HepG2 (cell line): ENCODE data around the gene NOTO. TPM values are rescaled to one million over a fixed set of nuclear protein-coding genes. Genes with fewer than 3 reads are reported as not detected.
A peak's percentile ranks its signal among the peaks of the same experiment; 100 is the strongest.

Experiments used
- AGO2 ChIP-seq: fragments of 200-400 bp; formaldehyde crosslinking; optimal IDR thresholded peaks from 2 replicates; pipeline ENCODE3; 2017; ENCODE audit warnings: mild to moderate bottlenecking, low read depth, low read length, moderate library complexity
- ATF1 ChIP-seq: IDR thresholded peaks from 2 replicates; pipeline ENCODE4 v1.6.1; 2016; ENCODE audit warnings: mild to moderate bottlenecking, control low read depth
- MAFK ChIP-seq, 2 experiments: IDR thresholded peaks in 1 of 2; conservative IDR thresholded peaks in 1 of 2; 2 replicates each; pipeline ENCODE4 v1.6.1; 2011; ENCODE audit warnings: improper control_type of control experiment in 2 of 2, low read length in 2 of 2
- MED8 ChIP-seq: sonication (generic); formaldehyde crosslinking; IDR thresholded peaks from 2 replicates; pipeline ENCODE4 v1.8.1; 2023; ENCODE audit warnings: mild to moderate bottlenecking, missing genetic modification reagents; ENCODE audit not compliant: insufficient replicate concordance
- MTF2 ChIP-seq: sonication (generic); formaldehyde crosslinking; IDR thresholded peaks from 2 replicates; pipeline ENCODE4 v1.5.0; 2020; ENCODE audit warnings: missing genetic modification reagents, borderline replicate concordance
- NR1H2 ChIP-seq: sonication (generic); formaldehyde crosslinking; IDR thresholded peaks from 2 replicates; pipeline ENCODE4 v1.8.1; 2022; ENCODE audit warnings: low read depth, missing genetic modification reagents, borderline replicate concordance
- RCOR2 ChIP-seq: IDR thresholded peaks from 2 replicates; pipeline ENCODE4 v1.6.1; 2016; ENCODE audit warnings: missing biosample characterization, missing genetic modification reagents
- RFXAP ChIP-seq: sonication (generic); formaldehyde crosslinking; IDR thresholded peaks from 2 replicates; pipeline ENCODE4 v1.4.0; 2020; ENCODE audit warnings: missing genetic modification reagents, borderline replicate concordance
- TAF1 ChIP-seq: sonication (generic); formaldehyde crosslinking; IDR thresholded peaks from 2 replicates; pipeline ENCODE4 v1.4.0; 2020; ENCODE audit warnings: missing genetic modification reagents
- TCF12 ChIP-seq, 2 experiments: fragments of 450-650 bp in 1 of 2; sonication (generic) in 1 of 2; formaldehyde crosslinking in 1 of 2; IDR thresholded peaks; 2 replicates each; pipeline versions ENCODE4 v1.6.1 to v1.8.0; 2017 to 2022; ENCODE audit warnings: antibody characterized with exemption in 1 of 2, mild to moderate bottlenecking in 1 of 2, missing genetic modification reagents in 1 of 2, moderate library complexity in 1 of 2
- ZFP1 ChIP-seq: IDR thresholded peaks from 2 replicates; pipeline ENCODE4 v1.6.1; 2016
- ZNF121 ChIP-seq: sonication (generic); formaldehyde crosslinking; IDR thresholded peaks from 2 replicates; pipeline ENCODE4 v1.5.0; 2020; ENCODE audit warnings: mild to moderate bottlenecking, missing genetic modification reagents
- ZNF160 ChIP-seq: sonication (generic); formaldehyde crosslinking; IDR thresholded peaks from 2 replicates; pipeline ENCODE4 v1.8.0; 2022; ENCODE audit warnings: mild to moderate bottlenecking, inconsistent platforms, missing genetic modification reagents
- ZNF598 ChIP-seq: sonication (generic); formaldehyde crosslinking; IDR thresholded peaks from 2 replicates; pipeline ENCODE4 v1.5.1; 2020; ENCODE audit warnings: mild to moderate bottlenecking, missing genetic modification reagents, borderline replicate concordance
- ZNF660 ChIP-seq: sonication (generic); formaldehyde crosslinking; IDR thresholded peaks from 2 replicates; pipeline ENCODE4 v1.5.1; 2020; ENCODE audit warnings: mild to moderate bottlenecking, low read depth, missing genetic modification reagents, borderline replicate concordance
- ZNF703 ChIP-seq: sonication (generic); formaldehyde crosslinking; IDR thresholded peaks from 2 replicates; pipeline ENCODE4 v1.5.1; 2020; ENCODE audit warnings: missing genetic modification reagents, mild to moderate bottlenecking, moderate library complexity, borderline replicate concordance
- ZNF709 ChIP-seq: sonication (generic); formaldehyde crosslinking; IDR thresholded peaks from 2 replicates; pipeline ENCODE4 v1.5.0; 2020; ENCODE audit warnings: mild to moderate bottlenecking, missing genetic modification reagents
- ZNF773 ChIP-seq: sonication (generic); formaldehyde crosslinking; IDR thresholded peaks from 2 replicates; pipeline ENCODE4 v1.4.0; 2020; ENCODE audit warnings: missing genetic modification reagents, borderline replicate concordance
- ZNF792 ChIP-seq: IDR thresholded peaks from 2 replicates; pipeline ENCODE4 v1.6.1; 2016
- polyA plus RNA-seq, 8 experiments: library from polyadenylated mRNA; depleted of rRNA in 3 of 8; stranded (reverse) in 7 of 8; unstranded in 1 of 8; fragments of >200 nt; fragmentation: Illumina TruSeq in 4 of 8; extraction: Trizol in 4 of 8; gene quantifications; 2 replicates each; pipeline versions ENCODE4 v1.2.1 to v1.2.3, GENCODE V29; 2011 to 2016; ENCODE audit warnings: low read depth in 4 of 8, missing spikeins in 1 of 8, mixed read lengths in 1 of 8; ENCODE audit not compliant: insufficient read depth in 1 of 8
- total RNA-seq, 5 experiments: library from RNA; depleted of rRNA; stranded (reverse); fragments of >200 nt; fragmentation: Illumina TruSeq; extraction: Trizol; gene quantifications; 2 replicates each; pipeline ENCODE4 v1.2.3, GENCODE V29; 2016; ENCODE audit warnings: low read depth in 1 of 5
- TF ChIP-seq, protein P1 (sequence below): sonication (generic); formaldehyde crosslinking; IDR thresholded peaks from 2 replicates; pipeline ENCODE4 v1.4.0; 2020; ENCODE audit warnings: missing genetic modification reagents
- TF ChIP-seq, protein P2 (sequence below): sonication (generic); formaldehyde crosslinking; IDR thresholded peaks from 2 replicates; pipeline ENCODE4 v1.4.0; 2020; ENCODE audit warnings: mild to moderate bottlenecking, missing genetic modification reagents
- TF ChIP-seq, protein P3 (sequence below): IDR thresholded peaks from 2 replicates; pipeline ENCODE4 v1.6.1; 2012; ENCODE audit warnings: inconsistent platforms
- TF ChIP-seq, protein P4 (sequence below): sonication (generic); formaldehyde crosslinking; IDR thresholded peaks from 2 replicates; pipeline ENCODE4 v1.4.0; 2020; ENCODE audit warnings: missing genetic modification reagents

The NOTO gene
- total and polyA plus RNA-seq, 2 of the 13 experiments (the other 11 are each of a cell fraction or from before 2014, with no cell fraction given) = not detected

DNA sequence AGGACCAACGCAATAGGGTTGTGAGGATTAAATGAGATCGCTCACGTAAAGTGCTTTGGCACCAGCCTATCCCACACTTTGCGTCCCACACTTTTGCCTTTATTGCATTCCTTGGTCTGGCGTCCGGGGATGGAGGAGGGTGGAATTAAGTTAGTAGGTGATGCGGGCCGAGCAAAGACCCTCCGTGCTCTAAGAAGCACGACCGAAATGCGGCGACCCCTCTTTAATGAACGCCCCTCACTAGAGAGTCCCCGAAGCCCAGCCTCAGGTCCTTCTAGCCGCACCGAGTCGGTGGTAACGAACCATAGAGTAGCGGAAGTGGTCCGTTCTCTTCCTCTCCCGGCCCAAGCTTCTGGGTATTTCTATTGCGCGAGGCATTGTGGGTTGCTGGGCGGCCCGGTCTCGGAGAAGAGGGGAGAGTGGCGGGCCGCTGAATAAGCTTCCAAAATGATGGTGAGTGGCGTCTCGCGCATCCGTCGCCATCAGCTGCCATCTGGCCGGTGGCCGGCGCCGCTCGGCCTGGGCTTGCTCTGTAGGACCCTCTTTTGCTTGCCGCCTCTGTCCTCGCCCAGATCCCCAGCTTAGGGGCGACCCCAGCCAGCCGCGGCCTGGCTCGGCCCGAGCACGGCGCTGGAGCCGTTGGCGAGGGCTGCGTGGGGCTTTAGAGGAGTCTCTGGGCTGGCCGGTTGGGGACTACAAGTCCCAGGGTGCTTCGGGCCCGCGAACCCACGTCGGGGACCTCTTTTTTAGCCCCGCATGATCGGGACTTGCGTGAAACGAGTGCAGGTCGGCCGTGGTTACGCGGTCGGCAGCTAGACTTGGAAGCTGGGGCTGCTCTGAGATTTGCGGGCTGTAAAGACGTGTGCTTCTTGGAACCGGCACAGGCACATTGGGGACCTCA, 31.8 kb downstream of the NOTO start, which contains the start of gene CCT7 (continued):
- TF ChIP-seq RFXAP (CRISPR knock-in tag) = peak; percentile 91
- no peak for TF ChIP-seq RCOR2 (CRISPR knock-in tag)
- TF ChIP-seq, protein P1, sequence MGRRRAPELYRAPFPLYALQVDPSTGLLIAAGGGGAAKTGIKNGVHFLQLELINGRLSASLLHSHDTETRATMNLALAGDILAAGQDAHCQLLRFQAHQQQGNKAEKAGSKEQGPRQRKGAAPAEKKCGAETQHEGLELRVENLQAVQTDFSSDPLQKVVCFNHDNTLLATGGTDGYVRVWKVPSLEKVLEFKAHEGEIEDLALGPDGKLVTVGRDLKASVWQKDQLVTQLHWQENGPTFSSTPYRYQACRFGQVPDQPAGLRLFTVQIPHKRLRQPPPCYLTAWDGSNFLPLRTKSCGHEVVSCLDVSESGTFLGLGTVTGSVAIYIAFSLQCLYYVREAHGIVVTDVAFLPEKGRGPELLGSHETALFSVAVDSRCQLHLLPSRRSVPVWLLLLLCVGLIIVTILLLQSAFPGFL (CRISPR knock-in tag) = no peak
- peak; percentile 71; the same call in 1 of the 2 replicates for TF ChIP-seq ZNF598 (CRISPR knock-in tag)
- TF ChIP-seq, protein P2, sequence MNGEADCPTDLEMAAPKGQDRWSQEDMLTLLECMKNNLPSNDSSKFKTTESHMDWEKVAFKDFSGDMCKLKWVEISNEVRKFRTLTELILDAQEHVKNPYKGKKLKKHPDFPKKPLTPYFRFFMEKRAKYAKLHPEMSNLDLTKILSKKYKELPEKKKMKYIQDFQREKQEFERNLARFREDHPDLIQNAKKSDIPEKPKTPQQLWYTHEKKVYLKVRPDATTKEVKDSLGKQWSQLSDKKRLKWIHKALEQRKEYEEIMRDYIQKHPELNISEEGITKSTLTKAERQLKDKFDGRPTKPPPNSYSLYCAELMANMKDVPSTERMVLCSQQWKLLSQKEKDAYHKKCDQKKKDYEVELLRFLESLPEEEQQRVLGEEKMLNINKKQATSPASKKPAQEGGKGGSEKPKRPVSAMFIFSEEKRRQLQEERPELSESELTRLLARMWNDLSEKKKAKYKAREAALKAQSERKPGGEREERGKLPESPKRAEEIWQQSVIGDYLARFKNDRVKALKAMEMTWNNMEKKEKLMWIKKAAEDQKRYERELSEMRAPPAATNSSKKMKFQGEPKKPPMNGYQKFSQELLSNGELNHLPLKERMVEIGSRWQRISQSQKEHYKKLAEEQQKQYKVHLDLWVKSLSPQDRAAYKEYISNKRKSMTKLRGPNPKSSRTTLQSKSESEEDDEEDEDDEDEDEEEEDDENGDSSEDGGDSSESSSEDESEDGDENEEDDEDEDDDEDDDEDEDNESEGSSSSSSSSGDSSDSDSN = peak; percentile 97
- TF ChIP-seq MAFK (conservative IDR thresholded peaks at IDR 0.05 in 1 of 2, IDR thresholded peaks at IDR 0.05 in 1 of 2; ENCODE audit: low read length in 2 of 2) = no peak
- TF ChIP-seq TCF12 (IDR thresholded peaks at IDR 0.05) = no peak
- no peak for TF ChIP-seq TCF12 (CRISPR knock-in tag; IDR thresholded peaks at IDR 0.05)
- TF ChIP-seq MED8 (CRISPR knock-in tag) = peak; percentile 83
- TF ChIP-seq ZNF160 = no peak
- TF ChIP-seq, protein P3, sequence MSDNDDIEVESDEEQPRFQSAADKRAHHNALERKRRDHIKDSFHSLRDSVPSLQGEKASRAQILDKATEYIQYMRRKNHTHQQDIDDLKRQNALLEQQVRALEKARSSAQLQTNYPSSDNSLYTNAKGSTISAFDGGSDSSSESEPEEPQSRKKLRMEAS = peak; percentile 96
- TF ChIP-seq ZFP1 (CRISPR knock-in tag) = 0 out of 2 replicates have a peak, but pooled peaks have one; percentile 80
- peak; percentile 99 for TF ChIP-seq TAF1
- peak; percentile 71; the same call in 1 of the 2 replicates for TF ChIP-seq ZNF121
- TF ChIP-seq ZNF660 (CRISPR knock-in tag) = no peak
- TF ChIP-seq, protein P4, sequence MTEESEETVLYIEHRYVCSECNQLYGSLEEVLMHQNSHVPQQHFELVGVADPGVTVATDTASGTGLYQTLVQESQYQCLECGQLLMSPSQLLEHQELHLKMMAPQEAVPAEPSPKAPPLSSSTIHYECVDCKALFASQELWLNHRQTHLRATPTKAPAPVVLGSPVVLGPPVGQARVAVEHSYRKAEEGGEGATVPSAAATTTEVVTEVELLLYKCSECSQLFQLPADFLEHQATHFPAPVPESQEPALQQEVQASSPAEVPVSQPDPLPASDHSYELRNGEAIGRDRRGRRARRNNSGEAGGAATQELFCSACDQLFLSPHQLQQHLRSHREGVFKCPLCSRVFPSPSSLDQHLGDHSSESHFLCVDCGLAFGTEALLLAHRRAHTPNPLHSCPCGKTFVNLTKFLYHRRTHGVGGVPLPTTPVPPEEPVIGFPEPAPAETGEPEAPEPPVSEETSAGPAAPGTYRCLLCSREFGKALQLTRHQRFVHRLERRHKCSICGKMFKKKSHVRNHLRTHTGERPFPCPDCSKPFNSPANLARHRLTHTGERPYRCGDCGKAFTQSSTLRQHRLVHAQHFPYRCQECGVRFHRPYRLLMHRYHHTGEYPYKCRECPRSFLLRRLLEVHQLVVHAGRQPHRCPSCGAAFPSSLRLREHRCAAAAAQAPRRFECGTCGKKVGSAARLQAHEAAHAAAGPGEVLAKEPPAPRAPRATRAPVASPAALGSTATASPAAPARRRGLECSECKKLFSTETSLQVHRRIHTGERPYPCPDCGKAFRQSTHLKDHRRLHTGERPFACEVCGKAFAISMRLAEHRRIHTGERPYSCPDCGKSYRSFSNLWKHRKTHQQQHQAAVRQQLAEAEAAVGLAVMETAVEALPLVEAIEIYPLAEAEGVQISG (CRISPR knock-in tag) = peak; percentile 99
- peak; percentile 4; the same call in 1 of the 2 replicates for TF ChIP-seq ZNF773 (CRISPR knock-in tag)
- TF ChIP-seq MTF2 (CRISPR knock-in tag) = no peak
- peak; percentile 72; the same call in 1 of the 2 replicates for TF ChIP-seq ATF1 (CRISPR knock-in tag)
- peak; percentile 42; the same call in 1 of the 2 replicates for TF ChIP-seq ZNF792
- TF ChIP-seq AGO2 = peak; percentile 94
- TF ChIP-seq ZNF703 (CRISPR knock-in tag) = peak; percentile 75
- TF ChIP-seq NR1H2 (CRISPR knock-in tag) = peak; percentile 81; the same call in 1 of the 2 replicates
- TF ChIP-seq ZNF709 (CRISPR knock-in tag) = peak; percentile 91; the same call in 1 of the 2 replicates
